Measurements from ENCODE around the gene CDK2AP2.
A peak's percentile ranks its signal among the peaks of the same experiment; 100 is the strongest.
"Not testable (repeated sequence)": the region's sequence is repeated elsewhere in the genome, so short reads cannot be mapped to it uniquely, and the experiment has no call there.

The CDK2AP2 gene

GRCh38 chr11:67523556-67524479, 15.9 kb upstream of the CDK2AP2 start:
- DNase-seq (ENCODE audit: low spot score) = no peak

GRCh38 chr11:67522844-67523555, 15.0 kb upstream of the CDK2AP2 start, which contains the start of gene CABP2:
Gene CABP2 (minus strand): TSS chr11:67523446. CDS start chr11:67523326, 120 bp downstream.
- no peak for DNase-seq (ENCODE audit: low spot score)

- DNase-seq (ENCODE audit: low spot score) = no peak
Measured at GRCh38 chr11:67522338-67522737, 14.4 kb upstream of the CDK2AP2 start.

- no peak for DNase-seq (ENCODE audit: low spot score)
Measured at GRCh38 chr11:67521924-67522323, 14.0 kb upstream of the CDK2AP2 start.

GRCh38 chr11:67520856-67521824, 13.2 kb upstream of the CDK2AP2 start:
- no peak for DNase-seq (ENCODE audit: low spot score)

- no peak for DNase-seq (ENCODE audit: low spot score)
Measured at GRCh38 chr11:67519726-67520125, 11.8 kb upstream of the CDK2AP2 start.

GRCh38 chr11:67517784-67518552, 10.0 kb upstream of the CDK2AP2 start:
- DNase-seq (ENCODE audit: low spot score) = no peak

GRCh38 chr11:67516806-67517205, 8.8 kb upstream of the CDK2AP2 start:
- no peak for DNase-seq (ENCODE audit: low spot score)

- DNase-seq (ENCODE audit: low spot score) = no peak
Measured at GRCh38 chr11:67514116-67514515, 6.2 kb upstream of the CDK2AP2 start.

GRCh38 chr11:67511558-67511957, 3.6 kb upstream of the CDK2AP2 start:
- not testable (repeated sequence) for DNase-seq (ENCODE audit: low spot score)

GRCh38 chr11:67510023-67510345, 2.0 kb upstream of the CDK2AP2 start:
- no peak for DNase-seq (ENCODE audit: low spot score)

- peak; percentile 93 for DNase-seq (ENCODE audit: low spot score)
Measured at GRCh38 chr11:67508486-67509121, 642 bp upstream of the CDK2AP2 start.

GRCh38 chr11:67507242-67507863, 609 bp downstream of the CDK2AP2 start:
- DNase-seq (ENCODE audit: low spot score) = no peak

- no peak for DNase-seq (ENCODE audit: low spot score)
Measured at GRCh38 chr11:67506426-67507051, 1.4 kb downstream of the CDK2AP2 start.

GRCh38 chr11:67505605-67506396, 2.2 kb downstream of the CDK2AP2 start:
- peak; percentile 99 for DNase-seq (ENCODE audit: low spot score)

GRCh38 chr11:67504950-67505581, 2.9 kb downstream of the CDK2AP2 start, which contains the start of gene PITPNM1:
Gene PITPNM1 (minus strand): TSS chr11:67505363. CDS start chr11:67504180, 1,183 bp downstream.
- peak; percentile 33 for DNase-seq (ENCODE audit: low spot score)

GRCh38 chr11:67504005-67504949, 3.7 kb downstream of the CDK2AP2 start:
- no peak for DNase-seq (ENCODE audit: low spot score)

Measured in SW480 (cell line).